ENCODE results near the gene ZNF330. TPM values are rescaled to one million over a fixed set of nuclear protein-coding genes. Genes with fewer than 3 reads are reported as not detected.
A peak's percentile ranks its signal among the peaks of the same experiment; 100 is the strongest.

Gene ZNF330
- total and polyA plus RNA-seq, 2 of the 8 experiments (the other 6 are each of a cell fraction or from before 2014, with no cell fraction given), result 17.7 to 44.3 TPM

GRCh38 chr4:141220691-141221659, at the start of gene ZNF330 (continued):
- no peak for TF ChIP-seq BCL11A (IDR thresholded peaks at IDR 0.05; ENCODE audit: low read depth in 2 of 2, low read length in 2 of 2)
- TF ChIP-seq YY1 (IDR thresholded peaks at IDR 0.05; ENCODE audit: low read depth, low read length), result 0 out of 2 replicates have a peak, but pooled peaks have one; percentile 6
- peak; percentile 72; the same call in 1 of the 2 replicates for TF ChIP-seq ATF2 (IDR thresholded peaks at IDR 0.05; ENCODE audit: low read length)
- no peak for TF ChIP-seq CHD1 (IDR thresholded peaks at IDR 0.05; ENCODE audit: low read depth, low read length)
- peak; percentile 91 for TF ChIP-seq ASH2L (IDR thresholded peaks at IDR 0.05; ENCODE audit: low read length)
- TF ChIP-seq NANOG (IDR thresholded peaks at IDR 0.05; ENCODE audit: insufficient read depth, low read depth, low read length, poor library complexity, severe bottlenecking), result no peak
- 0 out of 2 replicates have a peak, but pooled peaks have one; percentile 28 for TF ChIP-seq MAX (IDR thresholded peaks at IDR 0.05)
- peak; percentile 72; the same call in 1 of the 2 replicates for TF ChIP-seq POLR2AphosphoS5 (IDR thresholded peaks at IDR 0.05; ENCODE audit: low read depth, low read length)
- TF ChIP-seq KDM4A (IDR thresholded peaks at IDR 0.05; ENCODE audit: low read depth, low read length, severe bottlenecking), result peak; percentile 83
- no peak for TF ChIP-seq SIX5 (IDR thresholded peaks at IDR 0.05; ENCODE audit: low read depth, low read length)
- TF ChIP-seq HDAC2 (IDR thresholded peaks at IDR 0.05; ENCODE audit: borderline replicate concordance in 1 of 2, low read depth in 2 of 2, low read length in 2 of 2), result peak in 1 of 2 experiments; percentile 60; a peak in 1 of 4 replicates
- peak; percentile 94 for TF ChIP-seq CREB1 (IDR thresholded peaks at IDR 0.05)
- peak; percentile 68; the same call in 1 of the 2 replicates for TF ChIP-seq EGR1 (IDR thresholded peaks at IDR 0.05; ENCODE audit: borderline replicate concordance, low read depth, low read length)

All from H1 (cell line).